ENCODE data around the gene SPINT2.
"Not testable (repeated sequence)": the region's sequence is repeated elsewhere in the genome, so short reads cannot be mapped to it uniquely, and the experiment has no call there.

SPINT2 gene, protein sequence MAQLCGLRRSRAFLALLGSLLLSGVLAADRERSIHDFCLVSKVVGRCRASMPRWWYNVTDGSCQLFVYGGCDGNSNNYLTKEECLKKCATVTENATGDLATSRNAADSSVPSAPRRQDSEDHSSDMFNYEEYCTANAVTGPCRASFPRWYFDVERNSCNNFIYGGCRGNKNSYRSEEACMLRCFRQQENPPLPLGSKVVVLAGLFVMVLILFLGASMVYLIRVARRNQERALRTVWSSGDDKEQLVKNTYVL

DNA sequence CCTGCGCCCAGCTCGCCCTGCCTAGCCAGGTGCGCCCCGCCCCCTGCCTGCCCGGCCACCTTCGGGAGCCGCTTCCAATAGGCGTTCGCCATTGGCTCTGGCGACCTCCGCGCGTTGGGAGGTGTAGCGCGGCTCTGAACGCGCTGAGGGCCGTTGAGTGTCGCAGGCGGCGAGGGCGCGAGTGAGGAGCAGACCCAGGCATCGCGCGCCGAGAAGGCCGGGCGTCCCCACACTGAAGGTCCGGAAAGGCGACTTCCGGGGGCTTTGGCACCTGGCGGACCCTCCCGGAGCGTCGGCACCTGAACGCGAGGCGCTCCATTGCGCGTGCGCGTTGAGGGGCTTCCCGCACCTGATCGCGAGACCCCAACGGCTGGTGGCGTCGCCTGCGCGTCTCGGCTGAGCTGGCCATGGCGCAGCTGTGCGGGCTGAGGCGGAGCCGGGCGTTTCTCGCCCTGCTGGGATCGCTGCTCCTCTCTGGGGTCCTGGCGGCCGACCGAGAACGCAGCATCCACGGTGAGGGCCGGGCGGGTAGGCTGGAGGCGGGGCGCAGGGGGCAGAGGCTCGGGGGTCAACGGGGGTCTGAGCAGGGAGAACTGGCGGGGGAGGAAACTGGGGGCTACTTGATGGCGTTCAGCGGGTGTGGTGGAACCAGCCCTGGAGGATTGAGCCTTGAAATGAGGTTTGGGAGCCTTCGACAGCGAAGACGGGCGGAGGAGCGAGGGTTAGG is at the start of gene SPINT2:
Gene SPINT2 (plus strand): TSS at position 88 of the 727 bp plus-strand sequence. CDS start 320 bp downstream, at position 408.
- no peak for DNase-seq

DNA sequence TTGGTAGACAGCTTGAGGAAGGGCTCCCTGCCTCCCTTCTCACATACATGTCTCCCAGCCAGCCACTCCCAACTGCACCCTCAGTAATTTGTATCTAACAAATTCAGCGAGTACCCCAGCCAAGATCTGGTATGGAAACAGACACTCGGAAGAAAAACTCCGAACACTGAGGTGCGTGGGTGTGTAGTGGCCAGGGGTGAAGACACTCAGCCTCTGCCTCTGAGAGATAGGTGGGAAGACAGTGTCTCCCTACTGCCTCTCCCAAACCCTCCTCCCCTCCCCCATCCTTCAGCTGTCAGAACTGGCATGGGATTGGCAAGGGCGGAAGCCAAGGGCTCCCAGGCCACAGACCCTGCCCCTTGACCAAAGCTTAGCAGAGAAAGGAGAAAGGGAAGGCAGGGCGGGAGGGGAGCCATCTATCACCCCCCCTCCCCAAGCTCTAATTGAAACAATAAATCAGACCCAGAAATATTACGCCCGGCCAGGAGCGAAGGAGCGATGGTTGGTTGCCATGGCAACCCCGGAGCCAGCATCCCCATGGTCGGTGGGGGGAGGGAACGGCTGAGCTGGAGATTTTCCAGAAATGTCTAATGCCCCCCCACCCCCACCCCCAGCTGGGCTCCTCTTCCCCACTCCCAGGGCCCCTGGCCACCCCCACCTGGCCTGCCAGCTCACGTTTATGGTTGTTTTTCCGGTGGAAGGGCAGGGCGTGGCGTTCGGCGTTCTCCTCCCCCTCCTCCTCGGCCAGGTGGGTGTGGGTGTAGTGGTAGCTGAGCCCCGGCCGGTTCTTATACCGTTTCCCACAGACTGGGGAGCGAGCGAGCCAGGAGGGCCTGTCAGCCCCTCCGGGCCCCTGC is 47.4 kb upstream of the SPINT2 start:
- DNase-seq = no peak

DNA sequence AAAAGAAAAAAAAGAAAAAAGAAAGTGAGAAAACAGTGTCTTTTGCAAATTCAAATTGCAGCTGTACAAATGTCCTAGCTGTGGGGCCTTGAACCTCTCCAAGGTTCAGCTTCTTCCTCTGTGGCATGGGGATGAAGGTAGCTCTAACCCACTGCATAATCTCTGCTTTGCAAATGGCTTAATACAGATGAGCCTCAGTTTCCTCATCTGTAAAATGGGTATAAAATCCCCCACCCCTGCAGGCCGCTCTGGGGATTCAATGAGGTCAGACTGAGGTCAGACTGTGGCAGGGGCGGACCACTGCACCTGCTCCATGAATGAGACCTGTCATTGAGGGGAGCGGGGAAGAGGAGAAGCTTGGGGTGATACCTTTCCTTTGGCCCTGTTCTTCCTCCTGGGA is 46.2 kb upstream of the SPINT2 start:
- DNase-seq = no peak

DNA sequence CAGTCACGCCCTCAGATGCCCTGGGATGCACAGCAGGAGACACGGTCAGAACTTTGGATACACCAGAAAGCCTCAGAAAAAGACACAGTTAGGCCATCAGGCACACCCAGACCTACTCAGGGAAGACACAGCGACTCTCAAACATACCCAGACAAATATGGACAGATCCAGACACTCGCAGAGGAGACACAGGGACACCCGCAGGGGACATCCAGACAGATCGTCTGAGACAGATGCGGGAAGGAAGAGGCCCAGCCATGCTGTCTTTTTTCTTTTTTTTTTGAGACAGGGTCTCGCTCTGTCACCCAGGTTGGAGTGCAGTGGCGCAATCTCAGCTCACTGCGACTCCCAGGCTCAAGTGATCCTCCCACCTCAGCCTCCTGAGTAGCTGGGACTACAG is 45.2 kb upstream of the SPINT2 start:
- DNase-seq = no peak

DNA sequence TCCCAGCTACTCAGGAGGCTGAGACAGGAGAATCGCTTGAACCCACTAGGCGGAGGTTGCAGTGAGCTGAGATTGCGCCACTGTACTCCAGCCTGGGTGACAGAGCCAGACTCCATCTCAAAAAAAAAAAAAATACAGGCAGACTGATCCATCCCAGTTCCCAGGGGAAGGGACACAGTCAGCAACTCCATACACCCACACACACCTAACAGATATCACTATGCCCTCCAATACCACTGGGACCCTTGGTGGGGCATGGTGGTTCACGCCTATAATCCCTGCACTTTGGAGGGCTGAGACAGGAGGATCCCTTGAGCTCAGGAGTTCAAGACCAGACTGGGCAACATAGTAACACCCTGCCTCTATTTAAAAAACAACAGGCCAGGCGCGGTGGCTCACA is 43.0 kb upstream of the SPINT2 start:
- DNase-seq = no peak

DNA sequence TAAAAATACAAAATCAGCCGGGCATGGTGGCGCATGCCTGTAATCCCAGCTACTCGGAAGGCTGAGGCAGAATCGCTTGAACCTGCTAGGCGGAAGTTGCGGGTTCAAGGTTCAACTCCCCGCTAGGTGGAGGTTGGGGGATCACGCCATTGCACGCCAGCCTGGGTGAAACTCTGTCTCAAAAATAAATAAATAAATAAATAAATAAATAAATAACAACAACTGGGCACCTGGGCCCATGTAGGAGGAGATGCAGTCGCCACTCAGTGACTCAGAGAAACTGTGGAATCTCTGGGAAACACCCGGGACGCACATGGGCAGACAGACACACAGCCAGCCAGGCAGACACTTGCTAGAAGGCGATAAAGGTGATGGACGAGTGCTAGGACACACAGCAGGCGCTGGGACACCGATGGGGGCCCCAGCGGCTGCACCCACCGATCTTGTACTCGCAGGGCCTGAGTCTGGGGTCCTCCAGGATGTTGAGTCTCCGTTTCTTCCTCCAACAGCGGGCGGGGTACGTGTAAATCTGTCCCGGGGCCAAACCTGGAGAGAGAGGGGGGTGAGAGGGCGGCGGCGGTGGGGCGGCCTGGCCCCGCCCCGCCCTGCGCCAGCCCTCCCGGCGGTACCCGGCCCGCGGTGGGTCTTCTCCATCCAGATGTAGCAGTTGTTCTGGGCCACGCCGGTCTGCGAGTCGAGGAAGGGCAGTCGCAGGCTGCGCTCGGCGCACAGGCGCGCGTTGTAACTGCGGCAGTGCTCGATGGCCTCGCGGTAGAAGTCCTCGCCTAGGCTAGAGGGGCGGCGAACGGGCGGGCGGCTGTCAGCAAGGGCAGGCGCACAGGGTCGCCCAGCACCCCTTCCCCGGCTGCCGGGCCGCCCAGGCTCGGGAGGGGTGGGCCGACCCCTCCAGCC is 42.2 kb upstream of the SPINT2 start:
- no peak for DNase-seq

DNA sequence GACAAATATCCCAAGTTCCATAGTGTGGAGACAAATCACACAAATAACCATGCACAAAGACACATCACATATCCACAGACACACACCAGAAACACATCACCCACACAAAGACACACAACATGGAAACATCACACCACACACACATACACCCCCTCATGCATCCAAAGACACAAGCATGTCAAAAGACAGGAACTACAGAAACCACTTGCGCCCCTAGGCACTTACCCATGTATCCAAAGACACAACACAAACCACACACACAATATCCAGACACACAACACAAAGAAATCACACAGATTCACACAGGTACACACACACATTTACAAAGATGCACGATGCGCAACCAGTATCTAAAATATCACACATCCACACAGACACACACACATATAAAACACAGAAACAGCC is 41.3 kb upstream of the SPINT2 start:
- no peak for DNase-seq

DNA sequence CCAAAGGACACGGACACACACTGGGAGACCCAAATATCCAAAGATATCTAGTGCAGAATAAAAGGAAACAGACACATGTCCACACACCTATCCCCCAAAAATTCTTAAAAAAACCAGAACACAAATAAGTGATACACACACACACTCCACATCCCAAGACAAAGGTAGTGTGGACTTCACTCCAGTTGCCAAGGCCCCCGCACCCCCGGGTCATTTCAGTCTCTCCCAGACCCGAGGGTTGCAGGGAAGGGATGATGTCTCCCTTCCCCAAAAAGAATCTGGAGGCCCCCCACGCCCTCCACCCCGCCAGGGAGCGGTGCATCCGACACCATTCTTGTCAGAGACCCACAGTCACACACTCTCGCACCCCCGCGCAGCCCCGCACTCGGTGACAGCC is 40.8 kb upstream of the SPINT2 start:
- no peak for DNase-seq

DNA sequence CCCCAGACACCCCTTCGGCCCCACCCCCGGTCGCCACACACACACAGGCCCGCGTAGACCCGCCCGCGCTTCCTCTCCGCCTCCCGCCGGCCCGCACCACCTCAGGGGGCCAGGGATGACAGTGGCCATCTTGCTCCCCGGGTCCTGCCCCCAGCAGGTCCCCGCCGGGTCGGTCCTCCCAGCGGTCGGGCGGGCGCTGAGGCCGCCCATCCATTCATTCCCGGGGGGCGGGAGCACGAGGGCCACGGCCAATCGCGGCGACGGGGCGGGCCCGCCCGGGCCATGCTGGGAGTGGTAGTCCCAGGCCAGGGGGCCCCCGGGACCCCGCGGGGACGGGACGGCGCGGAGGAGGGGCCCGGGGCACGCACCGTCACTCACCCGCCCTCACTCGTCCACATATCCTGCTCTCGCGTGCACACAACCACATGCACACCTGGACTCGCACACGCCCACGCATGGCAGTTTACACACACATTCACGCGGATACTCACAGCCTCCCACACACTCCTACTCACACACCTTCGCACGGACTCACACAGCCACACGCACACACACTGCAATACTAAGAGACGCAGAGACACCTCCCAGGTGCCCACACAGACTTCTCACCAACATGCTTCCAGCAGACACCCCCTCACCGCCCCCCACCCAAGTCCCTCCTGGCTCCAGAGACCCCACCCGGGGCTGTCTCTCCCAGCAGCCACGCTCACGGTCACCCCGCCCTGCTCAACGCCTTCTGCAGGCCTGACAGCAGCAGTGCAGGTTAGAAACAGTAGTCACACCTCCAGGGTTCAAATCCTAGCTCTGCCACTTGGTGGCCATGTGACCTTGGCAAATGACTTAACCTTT is 40.1 kb upstream of the SPINT2 start, which contains the start of gene DPF1:
Gene DPF1 (minus strand): TSS at position 209 of the 849 bp plus-strand sequence. CDS start 80 bp downstream, at position 129.
- peak; percentile 40 for DNase-seq

DNA sequence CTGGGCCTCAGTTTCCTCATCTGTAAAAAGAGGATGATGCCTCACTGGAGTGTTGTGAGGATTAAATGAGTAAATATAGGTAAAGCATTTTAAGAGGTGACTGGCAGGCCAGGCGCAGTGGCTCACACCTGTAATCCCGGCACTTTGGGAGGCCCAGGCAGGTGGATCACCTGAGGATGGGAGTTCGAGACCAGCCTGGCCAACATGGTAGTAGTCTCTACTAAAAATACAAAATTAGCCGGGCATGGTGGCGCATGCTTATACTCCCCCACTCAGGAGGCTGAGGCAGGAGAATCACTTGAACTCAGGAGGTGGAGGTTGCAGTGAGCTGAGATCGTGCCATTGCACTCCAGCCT is 39.5 kb upstream of the SPINT2 start:
- not testable (repeated sequence) for DNase-seq

DNA sequence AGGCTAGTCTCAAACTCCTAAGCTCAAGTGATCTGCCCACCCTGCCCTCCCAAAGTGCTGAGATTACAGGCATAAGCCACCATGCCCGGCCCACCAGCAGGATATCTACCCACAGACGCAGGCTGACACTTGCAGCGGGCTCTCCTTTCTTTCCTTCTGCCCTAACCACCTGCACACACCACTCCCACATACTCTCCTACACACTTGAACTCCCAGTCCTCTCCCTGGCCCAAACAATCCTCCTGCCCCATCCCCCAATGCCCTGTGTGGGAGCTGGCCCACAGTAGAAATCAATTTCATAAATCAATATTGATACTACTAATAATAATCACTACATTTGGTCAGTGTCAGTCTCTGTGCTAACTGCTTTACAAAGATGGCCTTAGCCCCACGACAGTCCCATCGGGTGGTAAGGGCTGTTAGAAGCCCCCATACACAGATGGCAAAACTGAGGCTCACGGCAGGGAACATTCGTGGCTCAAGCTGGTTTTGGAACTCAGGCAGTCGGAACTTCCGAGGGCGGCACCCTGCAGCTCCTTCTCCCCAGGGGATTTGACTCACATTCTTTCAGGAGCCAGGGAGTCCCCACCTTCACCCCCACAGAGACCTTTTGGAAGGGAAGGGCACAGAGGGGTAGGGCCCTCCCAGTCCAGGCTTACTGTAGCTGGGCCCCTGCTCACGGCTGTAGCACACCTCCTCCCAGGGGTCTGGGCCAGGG is 36.9 kb upstream of the SPINT2 start:
- DNase-seq = no peak

DNA sequence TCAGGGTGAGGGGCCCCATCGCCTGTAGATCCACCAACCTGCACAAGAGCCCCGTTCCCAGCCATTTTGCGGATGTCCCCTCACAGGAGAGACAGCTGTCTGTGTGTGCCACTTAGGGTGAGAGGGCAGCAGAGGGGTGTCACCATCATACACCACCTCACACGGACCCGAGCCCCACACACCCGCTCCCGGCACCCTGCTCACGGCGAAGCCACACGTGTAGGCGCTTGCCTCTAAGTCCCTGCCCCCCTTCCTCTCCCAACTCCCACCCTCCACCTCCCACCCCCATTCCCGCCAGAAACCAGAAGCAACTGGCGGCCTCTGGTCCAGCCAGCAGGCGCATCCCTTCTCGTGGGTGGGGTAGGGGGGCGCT is 36.4 kb upstream of the SPINT2 start:
- no peak for DNase-seq

DNA sequence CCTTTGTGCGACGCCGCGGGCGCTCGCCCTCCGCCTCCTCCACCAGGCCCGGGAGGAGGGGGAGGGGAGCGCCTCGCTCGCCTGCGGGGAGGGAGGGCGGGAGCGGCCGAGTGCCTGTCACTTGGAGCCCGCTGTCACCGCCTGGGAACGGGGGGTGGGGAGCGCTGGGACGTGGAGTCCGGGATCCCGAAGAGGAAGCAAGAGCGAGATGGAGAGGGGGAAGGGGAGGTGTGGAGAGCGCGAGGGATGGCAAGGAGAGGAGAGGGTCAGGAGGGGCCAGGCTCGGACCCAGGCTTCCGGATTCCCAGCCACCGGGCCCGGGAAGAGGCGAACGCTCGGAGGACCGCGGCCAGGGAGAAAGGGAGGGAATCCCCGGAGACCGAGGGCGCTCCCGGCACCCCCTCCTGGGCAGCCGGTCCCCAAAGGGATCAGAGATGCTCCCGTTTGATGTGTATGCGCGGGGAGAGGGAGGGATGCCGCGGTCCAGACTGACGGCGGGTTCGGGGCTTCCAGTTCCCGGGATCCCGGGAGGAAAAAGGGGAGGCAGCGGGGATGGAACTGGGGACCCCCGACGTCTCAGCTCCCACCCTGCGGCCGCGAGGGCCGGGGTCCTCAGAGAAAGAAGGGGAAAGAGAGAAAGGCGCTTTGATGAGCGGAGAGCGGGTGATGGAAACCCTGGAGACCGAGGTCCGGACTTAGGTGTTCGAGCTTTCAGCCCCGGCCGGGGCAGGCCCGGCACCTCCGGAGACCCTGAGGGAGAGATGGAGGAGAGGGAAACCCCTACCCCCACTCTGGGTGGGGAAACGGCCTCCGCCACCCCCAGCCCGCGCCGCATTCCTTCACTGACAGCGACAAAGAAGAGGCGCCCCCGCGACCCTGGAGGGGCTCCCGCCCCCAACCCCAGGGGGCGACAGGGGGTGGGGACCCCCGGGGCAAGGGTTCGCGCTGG is 35.6 kb upstream of the SPINT2 start:
- DNase-seq = no peak

DNA sequence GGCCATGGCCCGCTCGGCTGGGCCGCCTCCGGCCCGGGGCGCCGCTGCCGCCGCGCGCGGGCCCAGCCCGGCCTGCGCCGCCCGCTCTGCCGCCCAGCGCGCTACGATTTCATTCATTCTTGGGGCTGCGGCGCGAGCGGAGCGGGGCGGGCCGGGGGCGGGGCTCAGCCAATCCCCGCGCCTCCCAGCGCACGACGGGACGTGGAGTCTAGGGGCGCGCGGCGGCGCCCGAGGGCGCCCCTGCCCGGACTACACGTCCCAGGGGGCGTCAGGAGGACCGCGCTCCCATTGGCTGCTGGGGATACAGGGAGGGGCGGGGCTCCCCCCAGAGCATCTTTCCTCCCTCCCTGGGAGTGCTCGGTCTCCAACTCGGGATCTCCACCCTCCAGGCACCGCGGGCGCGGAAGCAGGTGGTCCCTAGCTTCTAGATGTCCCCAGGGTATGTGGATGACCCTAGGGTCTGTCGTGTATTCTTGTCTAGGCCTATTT is 34.7 kb upstream of the SPINT2 start:
- DNase-seq = peak; percentile 71

DNA sequence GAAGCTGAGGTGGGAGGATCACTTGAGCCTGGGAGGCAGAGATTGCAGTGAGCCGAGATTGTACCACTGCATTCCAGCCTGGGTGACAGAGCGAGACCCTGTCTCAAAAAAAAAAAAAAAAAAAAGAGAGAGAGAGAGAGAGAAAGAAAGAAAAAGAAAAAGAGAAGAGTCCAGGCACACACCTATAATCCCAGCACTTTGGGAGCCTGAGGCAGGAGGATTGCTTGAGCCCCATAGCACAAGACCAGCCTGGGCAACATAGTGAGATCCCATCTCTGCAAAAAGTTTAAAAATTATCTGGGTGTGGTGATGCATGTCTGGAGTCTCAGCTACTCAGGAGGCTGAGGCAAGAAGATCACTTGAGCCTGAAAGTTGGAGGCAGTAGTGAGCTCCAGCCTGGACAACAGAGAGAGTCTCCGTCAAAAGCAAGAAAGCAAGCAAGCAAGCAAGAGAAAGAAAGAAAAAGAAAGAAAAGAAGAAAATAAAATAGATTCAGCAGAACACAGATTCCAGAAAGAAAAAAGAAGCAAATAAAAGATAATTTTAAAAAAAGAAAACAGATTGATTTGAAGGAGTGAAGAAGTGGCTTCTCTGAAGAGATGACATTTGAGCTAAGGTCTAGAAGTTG is 33.8 kb upstream of the SPINT2 start:
- DNase-seq = not testable (repeated sequence)

DNA sequence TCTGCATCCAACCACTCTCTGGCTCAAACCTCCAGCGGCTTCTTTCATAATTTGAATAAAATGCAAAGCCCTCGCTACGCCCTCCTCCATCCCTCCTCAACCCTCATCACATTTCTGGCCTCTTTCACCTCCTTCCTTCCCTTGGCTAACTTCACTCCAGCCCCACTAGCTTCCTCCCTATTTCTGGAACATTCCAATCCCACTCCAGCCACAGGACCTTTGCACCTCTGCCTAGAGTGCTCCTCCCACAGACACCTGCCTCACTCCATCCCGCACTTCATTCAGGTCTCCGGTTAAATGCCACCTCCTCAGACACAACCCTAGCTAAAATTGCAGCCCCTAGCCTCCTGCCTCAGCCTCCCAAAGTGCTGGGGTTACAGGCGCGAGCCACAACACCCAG is 32.5 kb upstream of the SPINT2 start:
- no peak for DNase-seq

DNA sequence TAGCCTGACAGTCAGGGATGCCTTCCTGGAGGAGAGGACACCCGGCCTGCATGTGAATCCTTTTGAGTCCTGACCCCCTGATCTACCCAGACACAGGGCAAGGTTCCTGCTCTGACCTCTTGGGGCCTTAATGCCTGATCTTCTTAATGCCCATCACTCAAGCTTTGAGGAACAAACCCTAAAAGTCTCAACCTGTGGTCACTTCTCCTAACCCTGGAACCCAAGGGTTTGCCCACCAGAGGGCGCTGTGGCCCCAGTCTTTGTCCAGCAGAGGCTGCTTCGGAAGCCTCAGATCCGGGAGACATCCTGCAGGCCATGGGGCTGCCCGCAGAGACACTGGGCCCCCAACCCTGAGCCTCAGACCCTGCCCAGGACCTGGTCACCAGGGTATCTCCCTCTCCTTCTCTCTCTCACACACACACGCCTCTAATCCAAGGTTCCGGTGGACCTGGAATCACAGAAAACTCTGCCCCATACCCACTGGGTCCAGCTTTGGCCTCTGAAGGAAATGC is 30.6 kb upstream of the SPINT2 start:
- DNase-seq = peak; percentile 73

DNA sequence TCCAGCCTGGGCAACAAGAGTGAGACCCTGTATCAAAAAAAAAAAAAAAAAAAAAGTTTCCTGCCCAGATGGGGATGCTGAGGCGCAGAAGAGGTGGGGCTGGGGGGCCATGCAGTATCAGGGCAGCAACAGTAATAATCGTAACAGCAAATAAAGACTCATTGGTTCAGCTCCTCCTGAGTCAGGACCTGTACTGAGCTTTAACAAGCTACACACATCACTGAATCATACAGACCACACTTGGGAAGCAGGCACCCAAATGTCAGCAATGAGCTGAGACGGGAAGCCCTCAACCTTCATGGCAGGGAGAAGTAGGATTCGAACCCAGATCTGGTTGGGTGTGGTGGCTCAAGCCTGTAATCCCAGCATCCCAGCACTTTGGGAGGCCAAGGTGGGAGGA is 29.8 kb upstream of the SPINT2 start:
- DNase-seq = no peak

DNA sequence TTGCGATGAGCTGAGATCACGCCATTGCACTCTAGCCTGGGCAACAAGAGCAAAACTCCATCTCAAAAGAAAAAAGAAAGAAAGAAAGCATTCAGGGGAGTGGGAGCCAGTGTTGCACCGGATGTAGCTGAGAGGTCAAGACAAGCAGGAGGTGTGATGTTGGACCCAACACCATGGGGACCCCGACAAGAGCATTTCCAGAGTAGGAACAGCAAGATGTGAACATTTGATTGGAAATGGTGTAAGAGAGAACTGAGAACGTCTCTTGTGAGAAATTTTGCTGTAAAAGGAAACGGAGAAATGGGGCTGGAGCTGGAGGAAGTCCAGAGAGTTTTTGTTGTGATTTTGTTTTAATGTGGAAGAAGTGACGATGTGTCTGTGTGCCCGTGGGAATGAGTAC is 24.6 kb upstream of the SPINT2 start:
- no peak for DNase-seq

Measured in CD4-positive, alpha-beta T cell treated with Interleukin-10 for 1 hour (primary cell).